DND-41 (cell line): ENCODE measurements around the gene SAMD4A.

Experiments
- ATAC-seq: fragments of 200-7000 bp; cut with Tn5 transposase; 3 replicates; pipeline ENCODE4 v1.9.1; 2021; ENCODE audit warnings: low read depth; ENCODE audit not compliant: insufficient read depth
- DNase-seq: peaks from one replicate; pipeline ENCODE4 v3.0.0-alpha.2; 2020
- H2AFZ ChIP-seq: 2 replicates; pipeline ENCODE4 v1.6.0; 2012; ENCODE audit warnings: low read depth, low read length
- H3K27ac ChIP-seq: 2 replicates; pipeline ENCODE4 v1.5.1; 2012; ENCODE audit warnings: low read length, inconsistent platforms
- H3K27me3 ChIP-seq: fragments of 200-600 bp; sonication (generic); 2 replicates; pipeline ENCODE4 v1.6.0; 2012; ENCODE audit warnings: low read length, mild to moderate bottlenecking, inconsistent platforms; ENCODE audit not compliant: insufficient read depth, poor library complexity
- H3K36me3 ChIP-seq: 2 replicates; pipeline ENCODE4 v1.5.1; 2012; ENCODE audit warnings: low read length, inconsistent platforms; ENCODE audit not compliant: insufficient read depth
- H3K4me1 ChIP-seq: 2 replicates; pipeline ENCODE4 v1.5.1; 2012; ENCODE audit warnings: mild to moderate bottlenecking, low read length; ENCODE audit not compliant: insufficient read depth
- H3K4me2 ChIP-seq: 2 replicates; pipeline ENCODE4 v1.6.0; 2012; ENCODE audit warnings: mild to moderate bottlenecking, moderate library complexity, low read length, inconsistent platforms; ENCODE audit not compliant: insufficient read depth
- H3K4me3 ChIP-seq, 2 experiments: fragments of 200-600 bp in 1 of 2; shearing (Covaris generic) in 1 of 2; 2 replicates each; pipeline ENCODE4 v1.5.1; 2012 to 2016; ENCODE audit warnings: inconsistent platforms in 2 of 2, low read length in 2 of 2, mild to moderate bottlenecking in 2 of 2, low read depth in 1 of 2, moderate library complexity in 1 of 2
- H3K79me2 ChIP-seq: 2 replicates; pipeline ENCODE4 v1.6.0; 2012; ENCODE audit warnings: low read length, inconsistent platforms; ENCODE audit not compliant: insufficient read depth
- H3K9ac ChIP-seq: 2 replicates; pipeline ENCODE4 v1.6.0; 2012; ENCODE audit warnings: low read depth, mild to moderate bottlenecking, inconsistent platforms, low read length, moderate library complexity
- H3K9me3 ChIP-seq: 2 replicates; pipeline ENCODE4 v1.5.1; 2012; ENCODE audit warnings: low read length, moderate library complexity, mild to moderate bottlenecking, inconsistent platforms; ENCODE audit not compliant: insufficient read depth, severe bottlenecking
- H4K20me1 ChIP-seq: 2 replicates; pipeline ENCODE4 v1.6.0; 2012; ENCODE audit warnings: low read length; ENCODE audit not compliant: insufficient read depth
- EZH2 ChIP-seq: IDR thresholded peaks from 3 replicates; pipeline ENCODE4 v1.6.1; 2012; ENCODE audit warnings: borderline replicate concordance, low read depth, mild to moderate bottlenecking, moderate library complexity, low read length, inconsistent platforms; ENCODE audit not compliant: severe bottlenecking
- TF ChIP-seq, protein P1 (sequence below): IDR thresholded peaks from 2 replicates; pipeline ENCODE4 v1.5.1; 2012; ENCODE audit warnings: borderline replicate concordance, low read length, moderate library complexity, mild to moderate bottlenecking; ENCODE audit not compliant: poor library complexity, severe bottlenecking; ENCODE audit errors: extremely low read depth

SAMD4A gene

DNA sequence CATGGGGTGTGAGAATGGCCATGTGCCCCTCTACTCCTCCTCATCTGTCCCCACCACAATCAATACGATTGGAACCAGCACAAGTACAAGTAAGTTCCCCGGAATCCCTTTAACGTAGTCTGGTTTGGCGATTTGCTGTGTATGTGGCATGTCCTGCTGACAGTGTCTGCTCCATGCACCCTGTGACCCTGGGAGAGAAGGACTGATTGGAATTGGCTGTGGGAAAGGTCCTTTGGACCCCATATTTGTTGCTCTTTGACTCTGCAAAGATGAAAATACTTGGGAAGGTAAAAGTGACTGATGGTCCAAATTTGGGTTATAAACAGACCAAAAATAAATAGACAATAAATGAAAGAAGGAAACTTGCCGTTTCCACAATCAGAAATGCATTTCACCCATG, 135.6 kb downstream of the SAMD4A start:
- H3K4me3 ChIP-seq: no peak overlapping the region
- ATAC-seq (no peak), DNase-seq (no peak)
- TF ChIP-seq, protein P1, sequence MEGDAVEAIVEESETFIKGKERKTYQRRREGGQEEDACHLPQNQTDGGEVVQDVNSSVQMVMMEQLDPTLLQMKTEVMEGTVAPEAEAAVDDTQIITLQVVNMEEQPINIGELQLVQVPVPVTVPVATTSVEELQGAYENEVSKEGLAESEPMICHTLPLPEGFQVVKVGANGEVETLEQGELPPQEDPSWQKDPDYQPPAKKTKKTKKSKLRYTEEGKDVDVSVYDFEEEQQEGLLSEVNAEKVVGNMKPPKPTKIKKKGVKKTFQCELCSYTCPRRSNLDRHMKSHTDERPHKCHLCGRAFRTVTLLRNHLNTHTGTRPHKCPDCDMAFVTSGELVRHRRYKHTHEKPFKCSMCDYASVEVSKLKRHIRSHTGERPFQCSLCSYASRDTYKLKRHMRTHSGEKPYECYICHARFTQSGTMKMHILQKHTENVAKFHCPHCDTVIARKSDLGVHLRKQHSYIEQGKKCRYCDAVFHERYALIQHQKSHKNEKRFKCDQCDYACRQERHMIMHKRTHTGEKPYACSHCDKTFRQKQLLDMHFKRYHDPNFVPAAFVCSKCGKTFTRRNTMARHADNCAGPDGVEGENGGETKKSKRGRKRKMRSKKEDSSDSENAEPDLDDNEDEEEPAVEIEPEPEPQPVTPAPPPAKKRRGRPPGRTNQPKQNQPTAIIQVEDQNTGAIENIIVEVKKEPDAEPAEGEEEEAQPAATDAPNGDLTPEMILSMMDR: no peak
- TF ChIP-seq EZH2: no peak
- no peaks in the 10 kb centered on the region for H3K36me3 ChIP-seq
- H3K27ac ChIP-seq: no peak overlapping the region
- peaks cover 30% of the 10 kb centered on the region for H3K27me3 ChIP-seq
- no peaks in the 10 kb centered on the region for H3K79me2 ChIP-seq
- no peak overlapping the region for H3K4me2 ChIP-seq
- no peak overlapping the region for H2AFZ ChIP-seq
- no peaks in the 10 kb centered on the region for H3K9me3 ChIP-seq
- H3K9ac ChIP-seq: no peak overlapping the region
- no peaks in the 10 kb centered on the region for H4K20me1 ChIP-seq
- no peaks in the 10 kb centered on the region for H3K4me1 ChIP-seq

DNA sequence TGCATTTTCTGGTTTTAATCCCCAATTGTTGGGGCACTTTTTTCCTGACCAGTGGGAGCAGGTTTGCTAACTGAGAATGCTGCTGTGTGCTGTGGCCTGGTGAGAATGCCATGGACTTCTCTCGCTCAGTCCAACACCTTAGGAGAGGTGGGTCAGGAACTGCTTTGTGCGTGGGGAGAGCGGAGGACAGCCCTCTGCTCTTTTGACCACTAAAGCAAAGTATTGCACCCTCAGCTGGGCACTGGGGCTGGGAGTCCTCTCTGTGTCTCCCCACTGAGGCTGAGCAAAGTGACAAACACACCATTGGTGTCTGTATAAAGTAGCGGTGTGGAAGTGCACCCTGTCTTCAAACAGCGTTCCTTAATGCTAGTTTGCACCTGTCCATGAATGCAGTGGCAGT, 136.2 kb downstream of the SAMD4A start:
- no peaks in the 10 kb centered on the region for H3K79me2 ChIP-seq
- H3K27ac ChIP-seq: no peak overlapping the region
- H3K36me3 ChIP-seq: no peaks in the 10 kb centered on the region
- DNase-seq (no peak), ATAC-seq (no peak)
- TF ChIP-seq, protein P1: no peak
- TF ChIP-seq EZH2: no peak
- H2AFZ ChIP-seq: no peak overlapping the region
- H3K9ac ChIP-seq: no peak overlapping the region
- no peaks in the 10 kb centered on the region for H4K20me1 ChIP-seq
- H3K4me3 ChIP-seq: no peak overlapping the region
- no peak overlapping the region for H3K4me2 ChIP-seq
- H3K4me1 ChIP-seq: no peaks in the 10 kb centered on the region
- H3K27me3 ChIP-seq: peaks cover 30% of the 10 kb centered on the region
- no peaks in the 10 kb centered on the region for H3K9me3 ChIP-seq

DNA sequence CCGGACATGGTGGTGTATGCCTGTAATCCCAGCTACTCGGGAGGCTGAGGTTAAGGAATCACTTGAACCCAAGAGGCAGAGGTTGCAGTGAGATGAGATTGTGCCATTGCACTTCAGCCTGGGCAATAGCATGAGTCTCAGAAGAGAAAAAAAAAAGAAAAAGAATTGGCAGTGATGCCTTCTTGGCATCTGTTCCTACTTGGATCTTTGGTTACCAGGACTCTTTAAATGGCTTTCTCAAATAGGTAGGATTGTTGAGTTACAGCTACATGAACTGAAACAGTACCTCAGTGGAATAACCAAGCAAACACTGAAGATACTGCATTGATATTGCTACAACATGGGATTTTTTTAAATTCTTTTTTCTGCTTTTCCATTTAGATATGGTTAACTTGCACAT, 136.8 kb downstream of the SAMD4A start:
- DNase-seq: no peak
- H2AFZ ChIP-seq: no peak overlapping the region
- no peak overlapping the region for H3K4me2 ChIP-seq
- H3K4me3 ChIP-seq: no peak overlapping the region
- ATAC-seq: no peak
- H3K4me1 ChIP-seq: no peaks in the 10 kb centered on the region
- H3K79me2 ChIP-seq: no peaks in the 10 kb centered on the region
- TF ChIP-seq EZH2: no peak
- TF ChIP-seq, protein P1: no peak
- no peaks in the 10 kb centered on the region for H3K36me3 ChIP-seq
- no peak overlapping the region for H3K9ac ChIP-seq
- no peak overlapping the region for H3K27ac ChIP-seq
- peaks cover 26% of the 10 kb centered on the region for H3K27me3 ChIP-seq
- no peaks in the 10 kb centered on the region for H3K9me3 ChIP-seq
- no peaks in the 10 kb centered on the region for H4K20me1 ChIP-seq

DNA sequence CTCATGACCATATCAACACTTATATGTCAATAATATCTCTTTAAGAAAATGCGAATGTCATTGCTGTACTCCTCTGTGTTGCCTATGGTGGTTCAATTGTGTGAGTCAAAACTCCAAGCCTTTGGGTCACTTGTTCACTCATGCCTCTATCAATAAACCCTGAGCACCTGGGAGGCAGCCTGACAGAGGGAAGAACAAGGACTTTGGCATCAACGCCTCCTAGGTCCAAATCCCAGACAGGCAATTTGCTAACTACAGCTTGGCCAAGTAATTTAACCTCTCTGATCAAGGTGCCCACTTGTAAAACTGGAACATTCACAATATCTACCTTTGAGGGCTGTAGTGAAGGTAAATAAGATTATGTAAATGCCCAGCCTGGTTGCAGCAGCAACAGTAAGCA, 137.8 kb downstream of the SAMD4A start:
- H2AFZ ChIP-seq: no peak overlapping the region

More for the DNA sequence above, 137.8 kb downstream of the SAMD4A start:
- DNase-seq (no peak), ATAC-seq (no peak)
- TF ChIP-seq, protein P1: no peak
- no peak for TF ChIP-seq EZH2
- peaks cover 19% of the 10 kb centered on the region for H3K27me3 ChIP-seq
- no peak overlapping the region for H3K9ac ChIP-seq
- H4K20me1 ChIP-seq: no peaks in the 10 kb centered on the region
- no peaks in the 10 kb centered on the region for H3K9me3 ChIP-seq
- no peak overlapping the region for H3K4me2 ChIP-seq
- no peak overlapping the region for H3K27ac ChIP-seq
- H3K4me1 ChIP-seq: no peaks in the 10 kb centered on the region
- no peak overlapping the region for H3K4me3 ChIP-seq
- no peaks in the 10 kb centered on the region for H3K79me2 ChIP-seq
- H3K36me3 ChIP-seq: no peaks in the 10 kb centered on the region
